Hepatic stellate cell (primary cell): ENCODE data around the gene RND3.

Source experiments
- DNase-seq: peaks from one replicate; pipeline ENCODE4 v3.0.0; 2011; ENCODE audit warnings: low spot score

The RND3 gene

GRCh38 chr2:150494234-150494945 lies 6.9 kb upstream of the RND3 start:
- DNase-seq = no peak

DNA sequence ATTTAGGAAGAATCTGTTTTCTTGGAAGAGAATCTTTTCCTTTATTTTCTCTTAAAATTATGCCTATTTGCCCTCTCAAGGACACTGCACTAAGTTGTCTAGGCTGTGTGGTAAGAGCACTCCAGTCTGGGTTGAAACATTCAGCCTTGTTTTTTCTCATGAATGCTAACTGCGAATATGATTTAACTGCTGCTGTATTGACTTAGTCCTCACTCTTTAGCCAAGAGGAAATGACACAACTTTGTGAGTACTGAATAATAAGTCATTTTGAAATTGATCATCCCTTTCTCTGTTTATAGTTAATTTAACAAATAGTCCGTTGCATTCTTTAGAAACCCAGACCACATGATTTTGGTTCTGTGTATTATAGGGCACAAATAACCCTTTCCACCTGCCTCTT lies 4.5 kb upstream of the RND3 start:
- no peak for DNase-seq

DNA sequence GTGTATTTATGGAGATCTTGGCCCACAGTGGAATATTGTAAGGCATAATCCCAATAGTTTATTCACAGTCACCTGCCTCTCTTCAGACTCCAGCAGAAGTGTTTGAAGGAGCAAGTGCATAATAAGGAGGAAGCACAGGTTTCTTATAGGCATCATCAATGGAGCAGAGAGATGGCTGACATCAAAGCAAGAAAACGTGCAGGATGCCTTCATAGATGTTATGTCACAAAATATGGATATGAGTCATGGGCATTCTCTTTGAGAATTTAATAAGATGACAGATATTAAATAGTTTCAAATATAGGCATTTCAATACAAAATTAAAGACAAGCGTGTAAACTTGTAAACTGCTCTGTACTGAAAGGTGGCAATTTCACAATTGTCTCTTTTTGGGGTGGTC lies 4.0 kb upstream of the RND3 start:
- no peak for DNase-seq

- DNase-seq = no peak
These were observed 3.0 kb upstream of the RND3 start for GRCh38 chr2:150490466-150490865.

GRCh38 chr2:150486539-150487484 lies 655 bp downstream of the RND3 start:
- peak; percentile 32 for DNase-seq

DNA sequence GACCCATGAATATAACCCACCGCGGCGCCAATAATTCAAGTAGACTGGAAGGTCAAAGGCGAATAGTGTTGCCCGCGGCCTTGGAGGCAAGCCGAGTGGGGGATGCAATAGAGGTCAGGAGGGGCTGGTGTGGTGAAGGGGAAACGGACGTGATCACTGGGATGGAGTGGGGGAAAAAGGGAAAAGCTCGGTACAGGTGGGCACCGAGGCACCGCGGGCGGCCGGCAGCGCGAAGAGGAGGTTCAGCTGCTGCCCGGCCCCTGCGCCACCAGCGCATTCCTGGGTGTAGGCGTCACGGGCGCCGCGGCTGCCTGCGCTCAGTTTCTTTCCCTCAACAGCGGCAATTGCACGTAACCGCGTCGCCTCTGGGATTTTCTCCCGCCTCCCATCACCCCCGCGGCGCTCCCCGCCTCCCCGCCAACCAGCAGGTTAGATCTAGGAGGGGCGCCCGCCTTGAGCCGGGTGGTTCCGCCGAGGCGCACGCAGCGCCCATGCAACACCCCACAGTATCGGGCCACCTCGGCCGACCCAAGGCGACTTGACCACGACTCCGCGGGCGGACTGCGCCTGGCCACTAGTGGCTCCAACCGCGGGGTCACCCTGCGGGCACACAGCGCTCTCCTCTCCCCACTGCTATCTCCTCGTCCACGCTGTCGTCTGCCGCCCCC lies 1.5 kb downstream of the RND3 start:
- peak; percentile 75 for DNase-seq

- DNase-seq = peak; percentile 55
These were observed 2.2 kb downstream of the RND3 start for GRCh38 chr2:150485114-150485870.

GRCh38 chr2:150484461-150485021 lies 2.9 kb downstream of the RND3 start:
- DNase-seq = no peak

DNA sequence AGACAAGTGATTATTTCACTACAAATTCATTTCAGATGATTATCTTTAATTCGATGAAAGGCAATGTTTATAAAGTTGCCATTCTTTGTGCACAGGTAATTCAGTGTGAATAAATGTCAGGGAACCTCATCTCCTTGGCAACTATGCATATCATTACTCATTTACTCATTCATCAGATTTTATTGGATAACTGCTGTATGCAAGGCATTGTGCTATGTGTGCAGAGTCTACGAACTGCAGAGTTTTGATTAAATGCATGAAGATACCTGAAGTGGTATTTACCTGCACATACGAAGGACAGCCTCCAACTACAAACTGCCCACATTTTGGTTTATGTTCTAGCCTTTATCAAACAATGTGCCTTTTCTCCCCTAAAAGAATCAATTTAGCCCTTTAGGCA lies 3.5 kb downstream of the RND3 start:
- no peak for DNase-seq

GRCh38 chr2:150483532-150483931 lies 3.9 kb downstream of the RND3 start:
- DNase-seq = no peak

DNA sequence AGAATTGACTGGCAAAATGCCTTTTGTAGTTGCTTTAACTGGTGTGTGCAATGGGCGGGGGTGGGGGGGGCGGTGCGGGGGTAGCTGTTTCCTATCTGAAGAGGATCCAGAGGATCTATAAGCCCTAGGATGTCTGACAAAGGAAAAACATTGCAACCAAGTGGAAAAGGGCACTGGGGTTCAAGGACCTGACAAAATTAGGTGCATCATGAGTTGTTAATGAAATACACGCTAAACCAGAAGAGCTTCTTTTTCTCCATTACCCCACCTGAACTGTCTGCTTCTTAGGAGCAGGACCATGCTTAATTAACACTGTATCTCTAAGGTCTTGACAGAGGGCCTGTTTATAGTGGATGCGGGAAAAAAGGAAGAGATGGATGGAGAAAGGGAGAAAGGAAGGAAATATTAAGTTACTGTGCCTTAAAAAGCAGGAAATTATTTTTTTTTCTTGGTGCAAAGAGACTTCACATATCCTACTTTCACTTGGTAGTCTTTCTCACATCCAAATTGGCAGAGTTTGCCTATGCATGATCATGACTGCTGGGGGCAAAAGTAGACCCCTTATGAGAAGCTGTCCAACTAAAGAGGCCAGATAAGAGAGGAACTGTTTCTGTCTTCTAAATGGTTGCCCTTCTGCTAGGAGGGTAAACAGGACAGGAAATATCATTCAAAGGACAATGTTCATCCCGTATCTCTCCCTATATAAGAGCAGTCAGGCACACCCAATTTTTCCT lies 4.6 kb downstream of the RND3 start:
- no peak for DNase-seq

- DNase-seq = no peak
These were observed 5.4 kb downstream of the RND3 start for GRCh38 chr2:150482111-150482510.

GRCh38 chr2:150480971-150481830 lies 6.3 kb downstream of the RND3 start:
- no peak for DNase-seq

GRCh38 chr2:150480241-150480640 lies 7.2 kb downstream of the RND3 start:
- DNase-seq = no peak

GRCh38 chr2:150479075-150479915 lies 8.2 kb downstream of the RND3 start:
- no peak for DNase-seq

- no peak for DNase-seq
These were observed 9.1 kb downstream of the RND3 start for GRCh38 chr2:150478200-150478974.

- DNase-seq = no peak
These were observed 10.1 kb downstream of the RND3 start for GRCh38 chr2:150477347-150477746.

DNA sequence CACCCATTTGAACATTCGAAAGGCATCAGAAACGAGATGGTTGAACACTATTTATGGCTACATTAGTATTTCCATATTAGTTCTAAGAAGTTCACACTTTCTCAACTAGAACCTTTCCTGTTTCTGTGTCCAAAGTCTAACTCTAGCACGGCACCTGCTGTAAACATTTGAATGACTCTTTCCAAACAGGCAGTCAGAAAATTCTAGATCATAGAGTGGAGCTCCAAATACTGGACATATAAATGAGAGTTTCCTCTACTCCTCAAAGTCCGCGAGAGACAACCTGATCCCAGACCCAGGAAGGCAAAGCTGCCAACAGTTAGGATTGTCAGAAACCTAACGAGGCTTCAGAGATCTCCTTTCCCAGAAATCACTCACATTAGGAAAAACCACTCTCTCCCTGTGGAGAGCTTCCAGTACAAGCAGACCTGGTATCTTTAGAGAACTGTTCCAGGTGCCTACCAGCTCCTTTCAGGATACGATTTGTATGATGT lies 10.6 kb downstream of the RND3 start:
- DNase-seq = no peak
